Measurements from ENCODE around the gene RNU1-1. TPM values are rescaled to one million over a fixed set of nuclear protein-coding genes. Genes with fewer than 3 reads are reported as not detected.

The RNU1-1 gene
- total RNA-seq, 2 donors from 2014 or later, result 1,202 to 2,371 TPM

Other genes starting within 250 kb of the RNU1-1 start
- gene FBXO42, start 161.8 kb downstream of the RNU1-1 start, total RNA-seq, result 10 to 100 TPM; 19.7 to 27.3 TPM
- gene SZRD1, start 147.0 kb downstream of the RNU1-1 start, total RNA-seq, result 100 to 1,000 TPM; 172 to 204 TPM
- under 1 TPM in 1 of 2 donors, not detected in 1; 0.08 TPM for gene SPATA21, start 76.9 kb downstream of the RNU1-1 start, total RNA-seq
- 10 to 100 TPM; 68.0 to 83.7 TPM for gene NECAP2, start 73.6 kb downstream of the RNU1-1 start, total RNA-seq
- gene NBPF1, start 99.3 kb upstream of the RNU1-1 start, total RNA-seq, result 1 to 10 TPM; 6.1 to 6.8 TPM
- 1,000 to 10,000 TPM; 1,202 to 2,371 TPM for gene RNU1-3, start 152.7 kb upstream of the RNU1-1 start, total RNA-seq
- gene RNU1-4, start 226.2 kb upstream of the RNU1-1 start, total RNA-seq, result 1,000 to 10,000 TPM; 1,202 to 2,371 TPM